HepG2 (cell line): ENCODE data around the gene WTAP. TPM values are rescaled to one million over a fixed set of nuclear protein-coding genes. Genes with fewer than 3 reads are reported as not detected.

ENCODE experiments used
- CENPT ChIP-seq: sonication (generic); formaldehyde crosslinking; IDR thresholded peaks from 2 replicates; pipeline ENCODE4 v1.8.0; 2022; ENCODE audit warnings: low read depth, mild to moderate bottlenecking, moderate library complexity, missing genetic modification reagents
- FOSL2 ChIP-seq: sonication (generic); formaldehyde crosslinking; IDR thresholded peaks from 2 replicates; pipeline ENCODE4 v1.4.0; 2020; ENCODE audit warnings: missing genetic modification reagents
- LRRFIP1 ChIP-seq: sonication (generic); formaldehyde crosslinking; conservative IDR thresholded peaks from 2 replicates; pipeline ENCODE4 v1.4.0; 2020; ENCODE audit warnings: missing genetic modification reagents
- MAFK ChIP-seq, 2 experiments: IDR thresholded peaks in 1 of 2; conservative IDR thresholded peaks in 1 of 2; 2 replicates each; pipeline ENCODE4 v1.6.1; 2011; ENCODE audit warnings: improper control_type of control experiment in 2 of 2, low read length in 2 of 2
- MEF2D ChIP-seq: sonication (generic); formaldehyde crosslinking; IDR thresholded peaks from 2 replicates; pipeline ENCODE4 v1.5.1; 2020; ENCODE audit warnings: mild to moderate bottlenecking, missing genetic modification reagents
- NCOA5 ChIP-seq: sonication (generic); formaldehyde crosslinking; IDR thresholded peaks from 2 replicates; pipeline ENCODE4 v1.4.0; 2020; ENCODE audit warnings: missing genetic modification reagents
- RBM22 ChIP-seq: fragments of 200-400 bp; formaldehyde crosslinking; optimal IDR thresholded peaks from 2 replicates; pipeline ENCODE3; 2017; ENCODE audit warnings: mild to moderate bottlenecking, low read length, moderate library complexity
- SP140L ChIP-seq: sonication (generic); formaldehyde crosslinking; IDR thresholded peaks from 2 replicates; pipeline ENCODE4 v1.4.0; 2020; ENCODE audit warnings: missing genetic modification reagents, borderline replicate concordance
- ZFP91 ChIP-seq: sonication (generic); formaldehyde crosslinking; IDR thresholded peaks from 2 replicates; pipeline ENCODE4 v1.9.0; 2022; ENCODE audit warnings: missing genetic modification reagents, mild to moderate bottlenecking, borderline replicate concordance
- ZNF10 ChIP-seq: sonication (generic); formaldehyde crosslinking; IDR thresholded peaks from 2 replicates; pipeline ENCODE4 v1.4.0; 2020; ENCODE audit warnings: mild to moderate bottlenecking, low read depth, missing genetic modification reagents, borderline replicate concordance
- ZNF318 ChIP-seq: sonication (generic); formaldehyde crosslinking; IDR thresholded peaks from 2 replicates; pipeline ENCODE4 v1.4.0; 2020; ENCODE audit warnings: mild to moderate bottlenecking, missing genetic modification reagents
- ZNF33B ChIP-seq: sonication (generic); formaldehyde crosslinking; IDR thresholded peaks from 2 replicates; pipeline ENCODE4 v1.5.1; 2020; ENCODE audit warnings: mild to moderate bottlenecking, missing genetic modification reagents
- ZNF704 ChIP-seq: sonication (generic); formaldehyde crosslinking; IDR thresholded peaks from 2 replicates; pipeline ENCODE4 v1.8.1; 2023; ENCODE audit warnings: mild to moderate bottlenecking, inconsistent platforms, moderate library complexity, missing genetic modification reagents, borderline replicate concordance
- ZNF740 ChIP-seq: sonication (generic); formaldehyde crosslinking; IDR thresholded peaks from 2 replicates; pipeline ENCODE4 v1.4.0; 2020; ENCODE audit warnings: missing genetic modification reagents
- polyA plus RNA-seq, 8 experiments: library from polyadenylated mRNA; depleted of rRNA in 3 of 8; stranded (reverse) in 7 of 8; unstranded in 1 of 8; fragments of >200 nt; fragmentation: Illumina TruSeq in 4 of 8; extraction: Trizol in 4 of 8; gene quantifications; 2 replicates each; pipeline versions ENCODE4 v1.2.1 to v1.2.3, GENCODE V29; 2011 to 2016; ENCODE audit warnings: low read depth in 4 of 8, missing spikeins in 1 of 8, mixed read lengths in 1 of 8; ENCODE audit not compliant: insufficient read depth in 1 of 8
- total RNA-seq, 5 experiments: library from RNA; depleted of rRNA; stranded (reverse); fragments of >200 nt; fragmentation: Illumina TruSeq; extraction: Trizol; gene quantifications; 2 replicates each; pipeline ENCODE4 v1.2.3, GENCODE V29; 2016; ENCODE audit warnings: low read depth in 1 of 5

WTAP gene
- total and polyA plus RNA-seq, 2 of the 13 experiments (the other 11 are each of a cell fraction or from before 2014, with no cell fraction given), result 31.6 to 167 TPM

GRCh38 chr6:159693894-159694545 lies 33.3 kb upstream of the WTAP start (continued):
- TF ChIP-seq ZNF318 (CRISPR knock-in tag) (no peak), MEF2D (CRISPR knock-in tag) (no peak), ZNF10 (CRISPR knock-in tag) (no peak), ZFP91 (CRISPR knock-in tag) (no peak; the same call in 1 of the 2 replicates), CENPT (CRISPR knock-in tag) (no peak), FOSL2 (CRISPR knock-in tag) (peak; percentile 84), MAFK (conservative IDR thresholded peaks at IDR 0.05 in 1 of 2, IDR thresholded peaks at IDR 0.05 in 1 of 2; ENCODE audit: low read length in 2 of 2) (no peak), ZNF740 (CRISPR knock-in tag) (no peak), ZNF33B (no peak), NCOA5 (no peak), RBM22 (no peak), ZNF704 (CRISPR knock-in tag) (0 out of 2 replicates have a peak, but pooled peaks have one; percentile 71), LRRFIP1 (CRISPR knock-in tag) (no peak; the same call in none of the 2 replicates), SP140L (CRISPR knock-in tag) (0 out of 2 replicates have a peak, but pooled peaks have one; percentile 16)
